Measurements from ENCODE around the gene KIF14. TPM values are rescaled to one million over a fixed set of nuclear protein-coding genes. Genes with fewer than 3 reads are reported as not detected.
"Not testable (repeated sequence)": the region's sequence is repeated elsewhere in the genome, so short reads cannot be mapped to it uniquely, and the experiment has no call there.

The KIF14 gene
- polyA plus RNA-seq, 1 donor from 2014 or later, result 0.16 TPM

- H3K27me3 Mint-ChIP-seq, result no peaks in the 10 kb centered on the region
- H3K36me3 Mint-ChIP-seq, result no peaks in the 10 kb centered on the region
- no peak overlapping the region for H3K27ac Mint-ChIP-seq
- no peak overlapping the region for H3K4me3 Mint-ChIP-seq
- H3K9me3 Mint-ChIP-seq, result no peaks in the 10 kb centered on the region
- peaks cover 21 to 27% (median 21%) of the 10 kb centered on the region in 3 donors for H3K4me1 Mint-ChIP-seq
Observed at GRCh38 chr1:200624679-200625335, 4.3 kb upstream of the KIF14 start.

- Mint-ChIP-seq H3K36me3 (no peaks in the 10 kb centered on the region), H3K4me3 (peak overlapping the region; percentile 91 to 98 (median 96)), H3K27me3 (no peaks in the 10 kb centered on the region), H3K4me1 (peaks cover 1 to 15% (median 6%) of the 10 kb centered on the region in 3 donors), H3K27ac (peak overlapping the region in 2 of 3 donors; percentile 14 to 76), H3K9me3 (no peaks in the 10 kb centered on the region)
Observed at GRCh38 chr1:200619894-200620272, 668 bp downstream of the KIF14 start.

DNA sequence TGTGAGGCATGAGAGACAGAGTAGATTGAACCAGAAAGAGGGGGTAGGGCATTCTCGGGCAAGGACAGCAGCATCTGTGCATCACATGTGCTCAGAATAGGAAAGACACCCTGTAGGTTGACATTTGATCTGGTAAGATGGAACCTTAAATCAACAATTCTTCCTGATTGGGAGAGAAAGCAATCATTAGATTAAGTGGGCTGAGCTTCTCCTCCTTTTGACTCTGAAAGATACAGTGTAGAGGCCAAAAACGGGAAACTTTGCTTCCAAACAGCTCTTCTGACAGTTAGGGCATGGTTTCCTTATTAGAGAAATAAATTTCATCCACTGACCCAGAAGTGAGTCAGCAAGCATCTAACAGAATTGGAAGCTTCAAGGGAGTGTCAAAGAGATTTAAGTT is 9.7 kb downstream of the KIF14 start:
- Mint-ChIP-seq H3K36me3 (no peaks in the 10 kb centered on the region), H3K4me3 (no peak overlapping the region), H3K9me3 (no peaks in the 10 kb centered on the region), H3K27me3 (no peaks in the 10 kb centered on the region), H3K4me1 (peaks cover 0 to 4% (median 0%) of the 10 kb centered on the region in 3 donors), H3K27ac (no peak overlapping the region)

GRCh38 chr1:200602632-200603031 is 17.9 kb downstream of the KIF14 start:
- no peaks in the 10 kb centered on the region for H3K9me3 Mint-ChIP-seq
- H3K36me3 Mint-ChIP-seq, result no peaks in the 10 kb centered on the region
- peaks cover 0 to 2% (median 2%) of the 10 kb centered on the region in 3 donors for H3K4me1 Mint-ChIP-seq
- no peak overlapping the region for H3K27ac Mint-ChIP-seq
- no peak overlapping the region for H3K4me3 Mint-ChIP-seq
- H3K27me3 Mint-ChIP-seq, result no peaks in the 10 kb centered on the region

DNA sequence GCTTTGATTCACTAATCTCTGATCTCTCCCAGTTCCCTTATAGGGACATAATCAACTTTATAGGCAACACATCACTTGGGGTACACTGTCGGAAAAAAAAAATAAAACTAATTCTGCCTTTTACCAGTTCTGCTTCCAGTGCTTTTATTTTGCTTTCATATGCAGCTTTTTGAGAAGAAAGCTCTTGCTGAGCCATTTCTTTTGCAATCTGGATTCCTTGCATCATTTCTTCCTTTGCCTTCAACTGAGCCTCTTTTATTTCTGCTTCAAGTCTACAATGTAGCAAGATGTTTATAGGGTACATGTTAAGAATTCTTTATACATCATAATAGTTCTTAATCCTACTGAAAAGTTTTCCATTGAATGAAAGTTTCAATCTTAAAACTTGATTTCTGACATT is 30.6 kb downstream of the KIF14 start:
- no peaks in the 10 kb centered on the region for H3K36me3 Mint-ChIP-seq
- H3K4me1 Mint-ChIP-seq, result peaks cover 0 to 7% (median 7%) of the 10 kb centered on the region in 3 donors
- no peaks in the 10 kb centered on the region for H3K27me3 Mint-ChIP-seq
- H3K27ac Mint-ChIP-seq, result no peak overlapping the region
- no peaks in the 10 kb centered on the region for H3K9me3 Mint-ChIP-seq
- H3K4me3 Mint-ChIP-seq, result no peak overlapping the region

- H3K36me3 Mint-ChIP-seq, result no peaks in the 10 kb centered on the region
- H3K27me3 Mint-ChIP-seq, result no peaks in the 10 kb centered on the region
- no peak overlapping the region for H3K27ac Mint-ChIP-seq
- H3K4me1 Mint-ChIP-seq, result peaks cover 0 to 7% (median 7%) of the 10 kb centered on the region in 3 donors
- H3K9me3 Mint-ChIP-seq, result peaks cover 0 to 2% (median 1%) of the 10 kb centered on the region in 3 donors
- H3K4me3 Mint-ChIP-seq, result no peak overlapping the region
Observed at GRCh38 chr1:200588698-200589097, 31.9 kb downstream of the KIF14 start.

- H3K27ac Mint-ChIP-seq, result no peak overlapping the region
- peaks cover 4 to 6% (median 5%) of the 10 kb centered on the region in 3 donors for H3K4me1 Mint-ChIP-seq
- H3K36me3 Mint-ChIP-seq, result no peaks in the 10 kb centered on the region
- H3K4me3 Mint-ChIP-seq, result no peak overlapping the region
- no peaks in the 10 kb centered on the region for H3K9me3 Mint-ChIP-seq
- H3K27me3 Mint-ChIP-seq, result no peaks in the 10 kb centered on the region
Observed at GRCh38 chr1:200564319-200564718, 56.2 kb downstream of the KIF14 start.

DNA sequence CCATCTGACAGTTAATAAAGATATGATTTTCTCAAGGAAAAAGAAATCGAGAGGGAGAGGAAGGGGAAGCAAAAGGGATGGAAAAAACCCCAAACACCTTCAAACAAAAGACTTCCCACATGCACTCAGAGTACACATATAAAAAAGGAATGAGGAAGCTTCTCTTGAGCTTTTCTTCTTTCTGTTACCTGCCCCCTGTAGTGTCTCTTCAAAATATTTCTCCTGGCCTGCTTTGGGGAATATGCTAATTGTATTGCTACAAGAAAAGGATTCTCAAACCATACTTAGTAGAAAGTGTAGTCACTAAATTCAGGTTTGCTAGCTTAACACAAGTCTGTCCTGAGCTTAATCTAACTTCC is 58.7 kb downstream of the KIF14 start:
- H3K27ac Mint-ChIP-seq, result peak overlapping the region in 1 of 3 donors; percentile 55
- peak overlapping the region in 1 of 4 donors; percentile 24 for H3K4me3 Mint-ChIP-seq
- H3K9me3 Mint-ChIP-seq, result no peaks in the 10 kb centered on the region
- no peaks in the 10 kb centered on the region for H3K36me3 Mint-ChIP-seq
- H3K4me1 Mint-ChIP-seq, result peaks cover 4 to 9% (median 6%) of the 10 kb centered on the region in 3 donors
- H3K27me3 Mint-ChIP-seq, result no peaks in the 10 kb centered on the region

GRCh38 chr1:200558866-200559459 is 61.6 kb downstream of the KIF14 start:
- Mint-ChIP-seq H3K4me3 (no peak overlapping the region), H3K27me3 (no peaks in the 10 kb centered on the region), H3K27ac (no peak overlapping the region), H3K36me3 (no peaks in the 10 kb centered on the region), H3K4me1 (peaks cover 4 to 9% (median 6%) of the 10 kb centered on the region in 3 donors), H3K9me3 (no peaks in the 10 kb centered on the region)

DNA sequence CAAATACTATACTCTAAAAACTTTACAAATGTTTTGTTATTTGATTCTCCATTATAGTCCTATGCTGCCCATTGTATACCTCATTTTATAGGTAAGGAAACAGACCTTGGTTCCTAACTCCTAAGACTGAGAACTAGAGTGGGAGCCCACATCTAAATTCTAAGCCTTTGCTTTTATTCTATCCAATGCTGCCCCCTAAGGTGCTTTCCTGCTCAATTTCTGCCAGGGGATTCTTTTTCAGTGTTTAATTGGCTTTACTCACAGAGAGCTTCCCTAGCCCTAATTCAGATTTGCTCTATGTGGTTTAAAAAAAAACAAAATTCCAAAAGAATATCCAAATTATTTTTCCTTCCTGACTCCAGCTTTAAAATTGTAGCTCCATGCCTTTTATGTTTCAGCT is 64.5 kb downstream of the KIF14 start:
- no peak overlapping the region for H3K27ac Mint-ChIP-seq

DNA sequence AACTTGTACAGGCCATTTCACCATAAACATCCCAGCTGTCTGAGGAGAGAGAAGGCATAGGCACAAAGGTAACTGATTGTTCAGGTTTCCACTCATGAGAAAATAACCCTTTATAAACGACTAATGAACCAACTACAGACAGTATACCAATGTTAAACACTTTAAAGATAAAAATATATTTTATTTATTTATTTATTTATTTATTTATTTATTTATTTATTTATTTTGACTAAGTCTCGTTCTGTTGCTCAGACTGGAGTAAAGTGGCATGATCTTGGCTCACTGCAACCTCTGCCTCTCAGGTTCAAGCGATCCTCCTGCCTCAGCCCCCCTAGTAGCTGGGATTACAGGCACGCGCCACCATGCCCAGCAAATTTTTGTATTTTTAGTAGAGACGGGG is 67.8 kb downstream of the KIF14 start:
- not testable (repeated sequence) for H3K36me3 Mint-ChIP-seq, H3K4me1 Mint-ChIP-seq, H3K27me3 Mint-ChIP-seq, H3K9me3 Mint-ChIP-seq, H3K27ac Mint-ChIP-seq, H3K4me3 Mint-ChIP-seq

More for the DNA sequence above, 64.5 kb downstream of the KIF14 start:
- H3K36me3 Mint-ChIP-seq, result no peaks in the 10 kb centered on the region
- no peaks in the 10 kb centered on the region for H3K9me3 Mint-ChIP-seq
- no peaks in the 10 kb centered on the region for H3K27me3 Mint-ChIP-seq
- H3K4me3 Mint-ChIP-seq, result no peak overlapping the region
- H3K4me1 Mint-ChIP-seq, result peaks cover 0 to 4% (median 0%) of the 10 kb centered on the region in 3 donors

DNA sequence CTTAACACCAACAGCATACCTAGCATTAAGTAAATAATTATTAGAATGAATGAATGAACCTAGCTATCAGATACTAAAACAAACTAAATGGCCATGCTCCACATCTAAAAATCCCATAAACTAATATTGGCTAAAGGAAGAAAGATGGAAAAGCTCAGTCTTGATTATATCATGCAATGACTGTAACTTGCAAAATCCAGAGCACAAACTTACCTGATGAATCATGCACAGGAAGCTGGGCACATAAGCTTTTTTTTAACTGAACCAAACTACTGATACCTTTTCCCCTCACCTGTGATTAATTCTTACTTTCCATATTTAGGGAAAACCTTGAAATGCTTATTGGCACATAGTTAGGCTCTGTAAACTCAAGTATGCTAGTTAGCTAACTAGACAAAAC is 70.2 kb downstream of the KIF14 start:
- Mint-ChIP-seq H3K9me3 (no peaks in the 10 kb centered on the region), H3K27me3 (no peaks in the 10 kb centered on the region), H3K27ac (no peak overlapping the region), H3K36me3 (no peaks in the 10 kb centered on the region), H3K4me3 (no peak overlapping the region), H3K4me1 (peaks cover 6 to 10% (median 9%) of the 10 kb centered on the region in 3 donors)

GRCh38 chr1:200547386-200547785 is 73.2 kb downstream of the KIF14 start:
- Mint-ChIP-seq H3K27ac (no peak overlapping the region), H3K4me3 (no peak overlapping the region), H3K36me3 (no peaks in the 10 kb centered on the region), H3K9me3 (no peaks in the 10 kb centered on the region), H3K27me3 (no peaks in the 10 kb centered on the region), H3K4me1 (peaks cover 9 to 12% (median 10%) of the 10 kb centered on the region in 3 donors)

- Mint-ChIP-seq H3K9me3 (no peaks in the 10 kb centered on the region), H3K4me1 (peaks cover 10 to 12% (median 10%) of the 10 kb centered on the region in 3 donors), H3K36me3 (no peaks in the 10 kb centered on the region), H3K27ac (no peak overlapping the region), H3K27me3 (no peaks in the 10 kb centered on the region), H3K4me3 (no peak overlapping the region)
Observed at GRCh38 chr1:200546577-200546976, 74.0 kb downstream of the KIF14 start.

DNA sequence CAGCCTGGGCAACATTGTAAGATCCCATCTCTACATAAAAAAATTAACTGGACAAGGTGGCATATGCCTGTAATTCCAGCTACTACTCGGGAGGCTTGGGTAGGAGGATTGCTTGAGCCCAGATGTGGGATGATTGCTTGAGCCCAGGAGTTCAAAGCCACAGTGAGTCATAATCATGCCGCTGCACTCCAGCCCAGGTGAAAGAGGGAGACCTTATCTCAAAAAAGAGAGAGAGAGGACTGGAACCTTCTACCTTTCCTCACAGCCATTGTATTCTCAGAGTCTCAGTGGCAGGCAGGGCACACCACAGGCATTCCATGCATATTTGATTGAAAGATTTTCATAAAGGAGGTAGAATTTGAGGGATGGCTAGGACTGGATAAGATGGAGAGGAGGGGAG is 78.4 kb downstream of the KIF14 start:
- Mint-ChIP-seq H3K36me3 (no peaks in the 10 kb centered on the region), H3K27me3 (no peaks in the 10 kb centered on the region), H3K4me3 (no peak overlapping the region), H3K9me3 (no peaks in the 10 kb centered on the region), H3K4me1 (peaks cover 9 to 10% (median 10%) of the 10 kb centered on the region in 3 donors), H3K27ac (no peak overlapping the region)

- Mint-ChIP-seq H3K36me3 (no peaks in the 10 kb centered on the region), H3K27ac (no peak overlapping the region), H3K4me3 (no peak overlapping the region), H3K27me3 (no peaks in the 10 kb centered on the region), H3K4me1 (peaks cover 2 to 3% (median 2%) of the 10 kb centered on the region in 3 donors), H3K9me3 (no peaks in the 10 kb centered on the region)
Observed at GRCh38 chr1:200540281-200540680, 80.3 kb downstream of the KIF14 start.
